ENCODE results near the gene SLITRK1. TPM values are rescaled to one million over a fixed set of nuclear protein-coding genes. Genes with fewer than 3 reads are reported as not detected.

Gene SLITRK1
- total RNA-seq (2014; rRNA removed; shearing (Covaris generic)) = not detected in 2 replicates
- polyA plus RNA-seq (2015; cell fraction: cytosol; rRNA removed) = 0.02 TPM in 1 of 2 replicates, not detected in the other
- 0.02 TPM in 1 of 2 replicates, not detected in the other for polyA plus RNA-seq (2015; cell fraction: nucleus; rRNA removed)

DNA sequence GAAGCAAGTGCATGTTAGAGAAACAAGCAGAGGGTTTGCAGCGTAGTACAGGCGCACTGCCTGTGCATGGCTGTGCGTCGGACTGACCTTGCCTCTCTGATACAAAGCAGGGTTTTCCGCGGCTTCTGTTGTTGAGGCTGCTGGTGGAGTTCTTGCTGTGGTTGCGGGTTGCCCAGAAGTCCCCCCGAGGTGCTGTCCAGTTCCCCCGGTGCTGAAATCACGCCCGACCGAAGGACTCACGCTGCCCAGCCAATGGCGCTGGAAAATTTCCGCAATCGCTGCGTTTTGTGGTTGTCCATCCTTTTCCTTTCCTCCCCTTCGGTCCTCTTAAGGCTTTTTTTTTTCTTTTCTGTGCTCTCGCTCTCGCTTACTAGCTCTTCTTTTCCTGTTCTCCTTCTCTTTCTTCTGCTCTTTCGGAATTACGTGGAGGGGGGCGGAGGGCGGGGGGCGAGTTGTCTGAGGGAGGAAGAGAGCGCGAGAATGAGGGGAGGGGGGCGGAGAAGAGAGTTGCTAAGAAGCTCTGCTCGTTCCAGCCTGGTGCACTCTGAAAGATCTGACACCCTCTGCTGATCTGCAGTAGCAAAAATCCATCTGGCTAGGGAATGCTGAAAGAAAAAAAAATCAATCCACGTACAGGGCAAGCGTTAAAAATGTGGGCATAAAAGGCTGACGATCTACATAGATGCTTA lies at the start of gene SLITRK1:
TSS of gene SLITRK1 (minus strand) at position 558 of the 689 bp plus-strand sequence. CDS start 967 bp downstream, outside the sequence.
- DNase-seq (ENCODE audit: low read depth) = peak; percentile 7

- DNase-seq (ENCODE audit: low read depth) = no peak
These were observed 46.9 kb upstream of the SLITRK1 start for GRCh38 chr13:83929157-83929556.

GRCh38 chr13:83919775-83920174 lies 37.5 kb upstream of the SLITRK1 start:
- no peak for DNase-seq (ENCODE audit: low read depth)

GRCh38 chr13:83914368-83914767 lies 32.1 kb upstream of the SLITRK1 start:
- no peak for DNase-seq (ENCODE audit: low read depth)

DNA sequence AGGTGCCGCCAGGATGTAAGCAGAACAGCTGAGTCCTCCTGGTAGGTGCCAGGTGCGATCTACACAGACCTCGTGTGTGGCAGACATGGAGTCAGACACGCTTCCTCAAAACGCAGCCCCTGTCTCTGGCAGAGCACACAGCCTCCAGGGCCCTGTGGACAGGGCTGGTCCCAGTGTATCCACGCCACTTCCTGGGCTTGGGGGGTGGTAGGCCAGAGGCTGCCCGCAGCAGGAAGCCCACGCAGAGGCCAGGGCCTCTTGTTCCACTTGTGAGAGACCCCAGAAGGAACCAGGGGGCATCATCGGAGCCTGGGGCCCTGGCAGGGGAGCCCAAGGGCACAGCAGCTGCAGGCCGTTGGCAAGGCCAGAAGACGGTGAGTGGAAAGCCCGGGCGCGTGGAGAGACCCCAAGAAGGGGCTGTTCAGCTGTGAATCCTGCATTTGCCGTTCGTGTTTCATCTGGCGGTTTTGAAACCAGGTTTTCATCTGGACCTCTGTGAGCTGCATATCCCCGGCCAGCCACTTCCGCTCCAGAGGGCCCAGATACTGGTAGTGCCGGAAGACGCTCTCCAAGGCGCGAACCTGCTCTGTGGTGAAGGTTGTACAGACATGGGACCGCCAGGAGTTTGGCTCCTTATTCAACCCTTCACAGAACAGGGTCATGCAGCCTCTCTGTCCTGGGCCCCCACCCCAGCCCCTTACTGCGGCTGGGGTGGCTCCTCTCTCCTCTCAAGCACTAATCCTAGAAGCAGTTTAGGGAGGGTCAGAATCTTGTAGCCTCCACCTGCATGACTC lies 25.1 kb upstream of the SLITRK1 start:
- DNase-seq (ENCODE audit: low read depth) = no peak

DNA sequence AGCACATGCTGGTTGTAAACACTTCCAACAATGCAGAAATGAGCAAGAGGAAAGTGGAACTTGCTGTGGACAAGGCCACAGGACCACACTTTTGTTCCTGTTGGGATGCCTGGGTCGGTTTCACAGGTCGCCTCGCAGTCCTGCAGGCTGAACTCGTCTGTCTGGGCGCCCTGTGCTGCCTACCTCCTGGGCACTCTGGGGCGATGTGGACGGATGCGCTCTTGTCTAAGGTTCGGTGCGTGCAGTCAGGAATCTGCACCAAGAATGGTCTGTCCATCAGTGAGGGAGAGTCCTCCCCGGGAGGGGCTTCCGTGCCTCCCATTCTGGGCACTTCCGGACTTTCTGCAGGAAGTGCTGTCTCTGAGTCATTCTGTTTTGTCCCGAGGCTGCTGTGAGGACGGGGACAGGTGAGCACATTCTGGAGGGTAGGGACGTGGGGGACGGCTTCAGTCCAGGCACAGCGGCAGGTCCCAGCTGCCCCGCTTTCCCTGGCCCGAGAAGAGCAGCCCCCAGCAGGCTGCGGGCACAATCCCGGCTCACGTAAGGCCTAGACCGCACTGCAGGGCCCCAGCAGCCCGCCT lies 24.1 kb upstream of the SLITRK1 start:
- DNase-seq (ENCODE audit: low read depth) = no peak

GRCh38 chr13:83905641-83906040 lies 23.4 kb upstream of the SLITRK1 start:
- no peak for DNase-seq (ENCODE audit: low read depth)

DNA sequence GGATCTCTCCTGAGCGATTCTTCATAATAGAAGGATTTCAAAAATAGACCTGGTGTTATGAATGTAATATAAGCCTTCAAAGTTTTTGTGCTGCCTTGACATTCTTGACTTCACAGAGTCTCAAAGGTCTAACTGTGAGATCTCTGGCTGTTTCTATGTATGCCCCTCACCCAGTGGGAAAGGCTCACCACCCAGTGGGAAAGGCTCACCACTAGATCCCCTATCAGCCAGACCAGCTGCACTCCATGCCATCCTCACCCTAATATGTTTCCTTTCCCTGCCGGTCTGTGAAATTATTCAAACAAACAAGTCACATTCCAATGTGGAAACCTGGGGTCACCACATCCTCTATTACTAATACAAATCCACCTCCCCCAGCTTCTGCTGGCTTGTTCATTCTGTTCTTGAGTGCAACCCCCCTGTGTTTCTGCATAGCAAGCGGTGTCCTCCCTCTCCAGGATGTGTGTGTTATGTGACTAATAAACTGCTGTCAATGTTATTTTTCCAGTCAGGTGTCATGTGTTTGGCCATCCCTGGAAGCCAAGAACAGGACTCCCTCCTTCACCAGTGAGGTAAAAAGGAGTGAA lies 13.8 kb upstream of the SLITRK1 start:
- DNase-seq (ENCODE audit: low read depth) = peak; percentile 99

- no peak for DNase-seq (ENCODE audit: low read depth)
These were observed 8.1 kb upstream of the SLITRK1 start for GRCh38 chr13:83890358-83890757.

DNA sequence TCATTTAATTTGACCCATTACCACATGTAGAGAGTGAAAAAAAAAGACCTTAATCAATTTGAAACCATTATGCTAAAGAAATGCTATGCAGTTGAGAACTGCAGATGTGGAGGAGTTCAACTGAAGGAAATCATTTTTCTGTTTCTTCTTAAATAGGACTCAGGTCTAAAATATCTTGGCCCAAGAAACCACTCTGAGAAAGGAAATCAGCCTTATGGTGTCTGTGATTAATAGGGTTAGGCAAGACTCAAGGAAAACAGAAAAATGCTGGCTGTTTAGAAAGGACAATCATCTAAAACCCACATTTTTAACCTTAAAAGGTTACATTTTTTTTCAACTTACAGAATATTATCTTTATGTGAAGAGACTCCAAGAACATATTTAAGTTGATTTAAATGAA lies 1.9 kb upstream of the SLITRK1 start:
- no peak for DNase-seq (ENCODE audit: low read depth)

DNA sequence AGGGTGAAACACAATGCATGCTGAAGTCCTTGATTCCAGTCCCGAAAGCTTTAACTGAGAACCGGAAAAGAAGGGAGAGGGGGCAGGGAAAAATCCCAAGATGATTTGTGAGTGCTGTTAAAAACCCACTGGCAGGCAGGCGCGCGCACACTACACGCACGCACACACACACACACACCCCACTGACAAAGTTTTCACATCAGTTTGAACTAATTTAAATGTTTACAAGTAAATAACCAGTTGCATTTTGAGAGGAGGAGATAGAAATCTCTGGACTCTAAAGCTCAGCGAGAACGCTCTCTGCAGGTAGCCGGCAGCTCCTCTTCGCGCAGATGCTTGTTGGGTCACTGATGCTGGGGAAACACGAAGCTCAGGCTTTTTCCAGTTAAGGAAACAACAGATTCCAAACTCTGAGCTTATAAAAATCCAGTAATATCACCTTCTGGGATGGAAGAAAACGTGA lies 818 bp upstream of the SLITRK1 start:
- DNase-seq (ENCODE audit: low read depth) = no peak

GRCh38 chr13:83882606-83882959 lies 309 bp upstream of the SLITRK1 start:
- DNase-seq (ENCODE audit: low read depth) = no peak

DNA sequence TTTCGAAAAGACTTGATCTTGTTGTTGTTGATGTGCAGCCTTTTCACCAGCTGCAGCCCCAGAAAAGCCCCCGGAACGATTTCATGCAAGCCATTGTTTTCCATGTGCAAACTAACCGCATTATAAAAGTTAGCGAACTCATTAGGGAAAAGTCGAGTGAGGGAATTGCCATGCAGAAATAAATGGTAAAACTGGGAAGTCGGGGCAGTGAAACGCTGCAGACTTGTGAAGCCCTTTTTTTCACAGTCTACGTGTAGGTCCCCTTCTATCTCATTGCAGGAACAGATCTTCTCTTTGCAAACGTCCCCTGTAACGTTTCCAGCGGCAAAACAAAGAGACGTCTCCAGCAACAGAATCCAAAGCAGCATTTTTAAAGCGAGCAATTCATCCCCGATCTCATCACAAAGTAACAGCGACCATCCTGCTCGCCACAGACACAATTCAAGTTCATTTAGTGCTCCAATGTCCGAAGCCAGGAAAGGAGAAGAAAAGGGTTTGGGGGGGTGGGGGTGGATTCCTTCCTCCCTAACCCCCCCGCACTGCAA lies 1.1 kb downstream of the SLITRK1 start:
- no peak for DNase-seq (ENCODE audit: low read depth)

- DNase-seq (ENCODE audit: low read depth) = no peak
These were observed 1.8 kb downstream of the SLITRK1 start for GRCh38 chr13:83880275-83881139.

GRCh38 chr13:83879431-83880171 lies 2.7 kb downstream of the SLITRK1 start:
- DNase-seq (ENCODE audit: low read depth) = no peak

- no peak for DNase-seq (ENCODE audit: low read depth)
These were observed 3.4 kb downstream of the SLITRK1 start for GRCh38 chr13:83878691-83879430.

DNA sequence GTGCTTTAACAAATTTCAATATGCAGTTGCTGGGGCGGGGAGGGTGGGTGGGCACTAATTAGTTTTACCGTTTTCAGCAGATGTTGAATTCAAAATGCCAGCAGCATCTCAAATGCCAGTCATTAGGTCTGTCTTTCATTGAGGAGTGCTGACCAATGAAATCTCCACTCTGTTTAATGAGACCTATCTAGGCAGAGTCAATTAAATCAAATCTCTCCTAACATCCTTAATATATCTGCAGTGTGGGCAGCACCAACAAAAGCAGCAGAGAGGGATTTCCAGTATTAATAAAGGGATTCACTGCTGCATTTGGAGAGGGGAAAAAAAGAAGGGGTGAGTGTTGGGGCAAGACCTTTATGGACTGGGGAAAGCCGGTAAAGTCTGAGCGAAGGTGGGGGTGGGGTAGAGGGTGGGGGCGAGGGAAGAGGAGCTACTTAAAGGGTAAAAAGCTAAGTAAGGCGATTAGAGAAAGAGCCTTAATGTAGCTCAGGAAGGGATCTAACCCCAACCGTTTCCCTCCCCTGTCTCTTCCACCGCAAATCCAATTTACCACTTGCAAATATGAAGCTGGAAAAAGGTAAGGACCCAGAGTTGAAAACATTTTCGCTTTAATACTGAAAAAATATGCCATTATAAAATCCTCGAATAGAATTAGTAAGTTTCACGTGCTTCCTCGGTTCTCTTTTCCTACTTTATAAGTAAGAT lies 4.5 kb downstream of the SLITRK1 start:
- DNase-seq (ENCODE audit: low read depth) = no peak

- DNase-seq (ENCODE audit: low read depth) = no peak
These were observed 5.7 kb downstream of the SLITRK1 start for GRCh38 chr13:83876546-83876945.

All from HT1080 (cell line).